Liver (tissue), 9 donors: Measurements from ENCODE around the gene PRRC2A. TPM values are rescaled to one million over a fixed set of nuclear protein-coding genes. Genes with fewer than 3 reads are reported as not detected.
A peak's percentile ranks its signal among the peaks of the same experiment; 100 is the strongest.

Experiments
- DNase-seq: peaks from one replicate; pipeline ENCODE4 v3.0.0-alpha.2; 2017; ENCODE audit warnings: low spot score
- H3K27ac ChIP-seq, 2 donors: one replicate each; pipeline ENCODE4 v1.7.0; 2013; ENCODE audit warnings: inconsistent platforms in 2 of 2, low read length in 2 of 2, control low read depth in 1 of 2, low read depth in 1 of 2, mild to moderate bottlenecking in 1 of 2
- H3K27me3 ChIP-seq, 4 donors: one replicate each; pipeline versions ENCODE4 v1.6.1 to v1.7.0; 2013; ENCODE audit warnings: low read length in 3 of 4, inconsistent platforms in 1 of 4, mild to moderate bottlenecking in 1 of 4, moderate library complexity in 1 of 4; ENCODE audit not compliant: control insufficient read depth in 4 of 4, insufficient read depth in 4 of 4
- H3K36me3 ChIP-seq, 4 donors: one replicate each; pipeline versions ENCODE4 v1.6.1 to v1.7.0; 2013; ENCODE audit warnings: low read length in 3 of 4, mild to moderate bottlenecking in 3 of 4, low read depth in 1 of 4, moderate library complexity in 1 of 4; ENCODE audit not compliant: control insufficient read depth in 4 of 4, insufficient read depth in 3 of 4
- H3K4me1 ChIP-seq, 4 donors: one replicate each; pipeline versions ENCODE4 v1.6.1 to v1.7.0; 2013; ENCODE audit warnings: low read length in 3 of 4, mild to moderate bottlenecking in 3 of 4, moderate library complexity in 1 of 4; ENCODE audit not compliant: control insufficient read depth in 4 of 4, insufficient read depth in 4 of 4
- H3K4me3 ChIP-seq, 3 donors: one replicate each; pipeline versions ENCODE4 v1.6.1 to v1.7.0; 2013; ENCODE audit warnings: low read length in 3 of 3, control low read depth in 1 of 3, low read depth in 1 of 3, mild to moderate bottlenecking in 1 of 3
- H3K9ac ChIP-seq, 2 donors: one replicate each; pipeline ENCODE4 v1.7.0; 2013; ENCODE audit warnings: low read length in 2 of 2, mild to moderate bottlenecking in 2 of 2, moderate library complexity in 2 of 2, control low read depth in 1 of 2, low read depth in 1 of 2
- H3K9me3 ChIP-seq, 4 donors: one replicate each; pipeline versions ENCODE4 v1.6.1 to v1.7.0; 2013; ENCODE audit warnings: low read length in 3 of 4; ENCODE audit not compliant: control insufficient read depth in 4 of 4
- CTCF ChIP-seq: fragments of 150-350 bp; IDR thresholded peaks from 2 replicates; pipeline ENCODE4 v1.5.1; 2017; ENCODE audit warnings: improper control_type of control experiment, low read depth, low read length; ENCODE audit not compliant: missing input control
- EGR1 ChIP-seq, 2 donors: IDR thresholded peaks; 2 replicates each; pipeline ENCODE4 v1.6.1; 2016 to 2018; ENCODE audit warnings: antibody characterized with exemption in 2 of 2, low read depth in 2 of 2
- FOXA1 ChIP-seq: IDR thresholded peaks from 2 replicates; pipeline ENCODE4 v1.6.1; 2016; ENCODE audit warnings: antibody characterized with exemption
- FOXA2 ChIP-seq: IDR thresholded peaks from 2 replicates; pipeline ENCODE4 v1.6.1; 2016; ENCODE audit warnings: antibody characterized with exemption
- GABPA ChIP-seq, 2 donors: IDR thresholded peaks in 1 of 2; conservative IDR thresholded peaks in 1 of 2; 2 replicates each; pipeline ENCODE4 v1.6.1; 2016; ENCODE audit warnings: antibody characterized with exemption in 2 of 2, mild to moderate bottlenecking in 1 of 2, moderate library complexity in 1 of 2
- HNF4A ChIP-seq, 2 donors: conservative IDR thresholded peaks; 2 replicates each; pipeline ENCODE4 v1.6.1; 2016; ENCODE audit warnings: antibody characterized with exemption in 2 of 2, mild to moderate bottlenecking in 2 of 2
- HNF4G ChIP-seq: IDR thresholded peaks from 2 replicates; pipeline ENCODE4 v1.6.1; 2016; ENCODE audit warnings: antibody characterized with exemption
- JUND ChIP-seq, 2 donors: IDR thresholded peaks; 2 replicates each; pipeline ENCODE4 v1.6.1; 2016; ENCODE audit warnings: antibody characterized with exemption in 2 of 2
- MAX ChIP-seq: IDR thresholded peaks from 2 replicates; pipeline ENCODE4 v1.6.1; 2016; ENCODE audit warnings: antibody characterized with exemption
- NR2F2 ChIP-seq: IDR thresholded peaks from 2 replicates; pipeline ENCODE4 v1.6.1; 2016; ENCODE audit warnings: antibody characterized with exemption
- RAD21 ChIP-seq, 2 donors: IDR thresholded peaks; 2 replicates each; pipeline ENCODE4 v1.6.1; 2016; ENCODE audit warnings: antibody characterized with exemption in 2 of 2, mild to moderate bottlenecking in 2 of 2
- RXRA ChIP-seq, 2 donors: IDR thresholded peaks; 2 replicates each; pipeline ENCODE4 v1.6.1; 2017 to 2018; ENCODE audit warnings: antibody characterized with exemption in 2 of 2, mild to moderate bottlenecking in 1 of 2
- SP1 ChIP-seq: IDR thresholded peaks from 2 replicates; pipeline ENCODE4 v1.6.1; 2018; ENCODE audit warnings: antibody characterized with exemption, mild to moderate bottlenecking
- TAF1 ChIP-seq: conservative IDR thresholded peaks from 2 replicates; pipeline ENCODE4 v1.6.1; 2016; ENCODE audit warnings: antibody characterized with exemption, mild to moderate bottlenecking
- YY1 ChIP-seq: IDR thresholded peaks from 2 replicates; pipeline ENCODE4 v1.6.1; 2016; ENCODE audit warnings: antibody characterized with exemption, mild to moderate bottlenecking
- WGBS: extraction: QIAGEN DNeasy Blood & Tissue Kit; methylation state at CpG from one replicate; pipeline ENCODE4 v1.1.7; 2013; 5-methylcytosine and 5-hydroxymethylcytosine counted together
- polyA plus RNA-seq, 2 donors: library from polyadenylated mRNA; stranded (reverse) in 1 of 2; unstranded in 1 of 2; fragments of 200-250 nt in 1 of 2; fragments of >200 nt in 1 of 2; fragmentation: Nextera tagmentation in 1 of 2; extraction: Ambion mirVana in 1 of 2; gene quantifications; one replicate each; pipeline versions ENCODE4 v1.2.1 to v1.2.3, GENCODE V29; 2013 to 2015
- total RNA-seq, 2 donors: library from RNA; depleted of rRNA; stranded (reverse); fragments of >200 nt; gene quantifications; one replicate each; pipeline ENCODE4 v1.2.3, GENCODE V29; 2014
- TF ChIP-seq, protein P1 (sequence below): IDR thresholded peaks from 2 replicates; pipeline ENCODE4 v1.6.1; 2016; ENCODE audit warnings: antibody characterized with exemption, mild to moderate bottlenecking
- TF ChIP-seq, protein P2 (sequence below): IDR thresholded peaks from 2 replicates; pipeline ENCODE4 v1.6.1; 2016; ENCODE audit warnings: antibody characterized with exemption
- TF ChIP-seq, protein P3 (sequence below): IDR thresholded peaks from 2 replicates; pipeline ENCODE4 v1.6.1; 2016; ENCODE audit warnings: antibody characterized with exemption
- donor health status: healthy.
- donor health status: healthy.
- donor health status: healthy.
- donor health status: healthy.
- donor health status: healthy.

The PRRC2A gene
- total and polyA plus RNA-seq, 4 donors: 21.9 to 39.3 (median 29.5) TPM

- TF ChIP-seq YY1 (no peak), TAF1 (no peak), HNF4A (conservative IDR thresholded peaks at IDR 0.05) (no peak), RXRA (IDR thresholded peaks at IDR 0.05) (no peak), GABPA (IDR thresholded peaks at IDR 0.05 in 1 of 2, conservative IDR thresholded peaks at IDR 0.05 in 1 of 2) (no peak), JUND (IDR thresholded peaks at IDR 0.05) (no peak), RAD21 (IDR thresholded peaks at IDR 0.05) (no peak), FOXA1 (no peak)
- TF ChIP-seq, protein P1, sequence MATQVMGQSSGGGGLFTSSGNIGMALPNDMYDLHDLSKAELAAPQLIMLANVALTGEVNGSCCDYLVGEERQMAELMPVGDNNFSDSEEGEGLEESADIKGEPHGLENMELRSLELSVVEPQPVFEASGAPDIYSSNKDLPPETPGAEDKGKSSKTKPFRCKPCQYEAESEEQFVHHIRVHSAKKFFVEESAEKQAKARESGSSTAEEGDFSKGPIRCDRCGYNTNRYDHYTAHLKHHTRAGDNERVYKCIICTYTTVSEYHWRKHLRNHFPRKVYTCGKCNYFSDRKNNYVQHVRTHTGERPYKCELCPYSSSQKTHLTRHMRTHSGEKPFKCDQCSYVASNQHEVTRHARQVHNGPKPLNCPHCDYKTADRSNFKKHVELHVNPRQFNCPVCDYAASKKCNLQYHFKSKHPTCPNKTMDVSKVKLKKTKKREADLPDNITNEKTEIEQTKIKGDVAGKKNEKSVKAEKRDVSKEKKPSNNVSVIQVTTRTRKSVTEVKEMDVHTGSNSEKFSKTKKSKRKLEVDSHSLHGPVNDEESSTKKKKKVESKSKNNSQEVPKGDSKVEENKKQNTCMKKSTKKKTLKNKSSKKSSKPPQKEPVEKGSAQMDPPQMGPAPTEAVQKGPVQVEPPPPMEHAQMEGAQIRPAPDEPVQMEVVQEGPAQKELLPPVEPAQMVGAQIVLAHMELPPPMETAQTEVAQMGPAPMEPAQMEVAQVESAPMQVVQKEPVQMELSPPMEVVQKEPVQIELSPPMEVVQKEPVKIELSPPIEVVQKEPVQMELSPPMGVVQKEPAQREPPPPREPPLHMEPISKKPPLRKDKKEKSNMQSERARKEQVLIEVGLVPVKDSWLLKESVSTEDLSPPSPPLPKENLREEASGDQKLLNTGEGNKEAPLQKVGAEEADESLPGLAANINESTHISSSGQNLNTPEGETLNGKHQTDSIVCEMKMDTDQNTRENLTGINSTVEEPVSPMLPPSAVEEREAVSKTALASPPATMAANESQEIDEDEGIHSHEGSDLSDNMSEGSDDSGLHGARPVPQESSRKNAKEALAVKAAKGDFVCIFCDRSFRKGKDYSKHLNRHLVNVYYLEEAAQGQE: no peak
- Histone ChIP-seq H3K9ac (peak overlapping the region; percentile 84 to 97), H3K9me3 (no peaks in the 10 kb centered on the region), H3K27ac (peak overlapping the region; percentile 93 to 95), H3K27me3 (no peaks in the 10 kb centered on the region), H3K4me3 (peak overlapping the region; percentile 87 to 96 (median 90)), H3K36me3 (peaks cover 12 to 30% (median 27%) of the 10 kb centered on the region in 4 donors), H3K4me1 (peaks cover 4 to 14% (median 7%) of the 10 kb centered on the region in 4 donors)
- DNase-seq: no peak
- 29% methylated on average over 15 of the region's 15 CpGs for WGBS
These were observed 915 bp downstream of the PRRC2A start for GRCh38 chr6:31621320-31621939.

GRCh38 chr6:31621991-31622390 is 1.5 kb downstream of the PRRC2A start:
- TF ChIP-seq FOXA1 (no peak), NR2F2 (no peak), JUND (IDR thresholded peaks at IDR 0.05) (no peak), EGR1 (IDR thresholded peaks at IDR 0.05; ENCODE audit: low read depth in 2 of 2) (no peak), MAX (no peak), HNF4G (no peak), FOXA2 (no peak), TAF1 (no peak), YY1 (no peak), RXRA (IDR thresholded peaks at IDR 0.05) (no peak), RAD21 (IDR thresholded peaks at IDR 0.05) (no peak), GABPA (IDR thresholded peaks at IDR 0.05 in 1 of 2, conservative IDR thresholded peaks at IDR 0.05 in 1 of 2) (no peak), SP1 (no peak), CTCF (no peak), HNF4A (conservative IDR thresholded peaks at IDR 0.05) (no peak)
- TF ChIP-seq, protein P2, sequence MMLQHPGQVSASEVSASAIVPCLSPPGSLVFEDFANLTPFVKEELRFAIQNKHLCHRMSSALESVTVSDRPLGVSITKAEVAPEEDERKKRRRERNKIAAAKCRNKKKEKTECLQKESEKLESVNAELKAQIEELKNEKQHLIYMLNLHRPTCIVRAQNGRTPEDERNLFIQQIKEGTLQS: no peak
- TF ChIP-seq, protein P3, sequence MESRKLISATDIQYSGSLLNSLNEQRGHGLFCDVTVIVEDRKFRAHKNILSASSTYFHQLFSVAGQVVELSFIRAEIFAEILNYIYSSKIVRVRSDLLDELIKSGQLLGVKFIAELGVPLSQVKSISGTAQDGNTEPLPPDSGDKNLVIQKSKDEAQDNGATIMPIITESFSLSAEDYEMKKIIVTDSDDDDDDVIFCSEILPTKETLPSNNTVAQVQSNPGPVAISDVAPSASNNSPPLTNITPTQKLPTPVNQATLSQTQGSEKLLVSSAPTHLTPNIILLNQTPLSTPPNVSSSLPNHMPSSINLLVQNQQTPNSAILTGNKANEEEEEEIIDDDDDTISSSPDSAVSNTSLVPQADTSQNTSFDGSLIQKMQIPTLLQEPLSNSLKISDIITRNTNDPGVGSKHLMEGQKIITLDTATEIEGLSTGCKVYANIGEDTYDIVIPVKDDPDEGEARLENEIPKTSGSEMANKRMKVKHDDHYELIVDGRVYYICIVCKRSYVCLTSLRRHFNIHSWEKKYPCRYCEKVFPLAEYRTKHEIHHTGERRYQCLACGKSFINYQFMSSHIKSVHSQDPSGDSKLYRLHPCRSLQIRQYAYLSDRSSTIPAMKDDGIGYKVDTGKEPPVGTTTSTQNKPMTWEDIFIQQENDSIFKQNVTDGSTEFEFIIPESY: no peak
- TF ChIP-seq, protein P1: no peak
- peaks cover 4 to 14% (median 7%) of the 10 kb centered on the region in 4 donors for H3K4me1 ChIP-seq
- H3K4me3 ChIP-seq: peak overlapping the region in 2 of 3 donors; percentile 87 to 90
- H3K9ac ChIP-seq: peak overlapping the region in 1 of 2 donors; percentile 97
- peak overlapping the region in 1 of 2 donors; percentile 95 for H3K27ac ChIP-seq
- H3K36me3 ChIP-seq: peaks cover 13 to 36% (median 32%) of the 10 kb centered on the region in 4 donors
- no peak for DNase-seq
- 58% methylated on average over 4 of the region's 4 CpGs for WGBS
- H3K9me3 ChIP-seq: no peaks in the 10 kb centered on the region
- H3K27me3 ChIP-seq: no peaks in the 10 kb centered on the region
